Aorta (tissue), 5 donors: ENCODE measurements around the gene HEATR5B. TPM values are rescaled to one million over a fixed set of nuclear protein-coding genes. Genes with fewer than 3 reads are reported as not detected.

Experiments
- ATAC-seq: fragments of 200-7000 bp; cut with Tn5 transposase; one replicate; pipeline ENCODE4 v1.9.1; 2022; ENCODE audit warnings: moderate library complexity; ENCODE audit not compliant: low FRiP score
- DNase-seq, 2 donors: peaks; one replicate each; pipeline ENCODE4 v3.0.0-alpha.2; 2020
- H3K27ac ChIP-seq, 2 donors: one replicate each; pipeline ENCODE4 v1.5.1; 2013; ENCODE audit warnings: low read length in 2 of 2, mild to moderate bottlenecking in 2 of 2, moderate library complexity in 2 of 2, control low read depth in 1 of 2, inconsistent platforms in 1 of 2, low read depth in 1 of 2
- H3K27me3 ChIP-seq, 2 donors: one replicate each; pipeline ENCODE4 v1.6.1; 2013; ENCODE audit warnings: control low read depth in 1 of 2, low read length in 1 of 2, mild to moderate bottlenecking in 1 of 2, moderate library complexity in 1 of 2; ENCODE audit not compliant: insufficient read depth in 2 of 2, control insufficient read depth in 1 of 2
- H3K36me3 ChIP-seq, 2 donors: one replicate each; pipeline ENCODE4 v1.6.1; 2013; ENCODE audit warnings: control low read depth in 1 of 2, low read length in 1 of 2, mild to moderate bottlenecking in 1 of 2; ENCODE audit not compliant: insufficient read depth in 2 of 2, control insufficient read depth in 1 of 2
- H3K4me1 ChIP-seq, 2 donors: one replicate each; pipeline ENCODE4 v1.6.1; 2013; ENCODE audit warnings: low read length in 2 of 2, control low read depth in 1 of 2, mild to moderate bottlenecking in 1 of 2, moderate library complexity in 1 of 2; ENCODE audit not compliant: insufficient read depth in 2 of 2, control insufficient read depth in 1 of 2
- H3K4me3 ChIP-seq, 2 donors: one replicate each; pipeline ENCODE4 v1.5.1; 2013; ENCODE audit warnings: low read length in 2 of 2, control low read depth in 1 of 2, mild to moderate bottlenecking in 1 of 2
- H3K9me3 ChIP-seq: one replicate; pipeline ENCODE4 v1.6.1; 2013; ENCODE audit warnings: mild to moderate bottlenecking, low read length; ENCODE audit not compliant: control insufficient read depth
- WGBS, 2 donors: extraction: QIAGEN DNeasy Blood & Tissue Kit; methylation state at CpG; one replicate each; pipeline ENCODE4 v1.1.7; 2013; 5-methylcytosine and 5-hydroxymethylcytosine counted together
- intact Hi-C, 2 donors: fragments of 100-400 bp; cut with DNase I; formaldehyde crosslinking; loops; one replicate each; pipeline versions ENCODE4 v1.14.2 to v1.15.0; 2022
- polyA plus RNA-seq, 2 donors: library from polyadenylated mRNA; stranded (reverse); fragments of 200-250 nt; gene quantifications; one replicate each; pipeline ENCODE4 v1.2.3, GENCODE V29; 2013
- total RNA-seq, 2 donors: library from RNA; stranded (reverse); fragmentation: NEBNext Ultra II Directional; extraction: Animal tissue kit (Norgen Biotek cat#: 25700); gene quantifications; one replicate each; pipeline ENCODE4 v1.2.1, GENCODE V29; 2021
- donor health status: healthy with polysubstance abuse.
- donor health status: Bipolar disorder and iron deficiency.
- donor health status: DM: no; HTN: no; CAD: no.
- donor health status: DM: no; HTN: no; CAD: no.
- donor health status: DM: yes; HTN: yes; CAD: no.

Gene HEATR5B
- total and polyA plus RNA-seq, 4 donors = 5.0 to 28.2 (median 15.0) TPM

- 1% methylated on average over 10 of the region's 10 CpGs for WGBS, 2 donors
Measured at GRCh38 chr2:37084797-37085196, 625 bp upstream of the HEATR5B start.

DNA sequence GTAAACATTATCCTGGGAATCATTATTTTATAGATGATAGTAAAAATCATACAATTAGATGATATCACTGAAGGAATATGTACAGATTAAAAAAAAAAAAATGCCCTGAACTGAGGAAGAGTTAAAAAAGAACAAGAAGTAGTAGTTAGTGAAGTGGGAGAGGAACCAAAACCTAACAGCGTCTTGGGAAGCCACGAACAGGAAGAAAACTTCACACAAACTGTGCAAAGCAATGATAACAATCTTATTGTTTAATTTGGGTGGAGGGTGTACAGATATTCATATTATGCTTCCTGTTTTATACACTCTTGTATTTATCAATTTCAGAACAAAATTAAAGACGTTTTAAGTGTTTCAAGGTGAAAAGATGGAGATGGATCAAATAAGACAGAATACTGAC lies 3.5 kb downstream of the HEATR5B start:
- H3K9me3 ChIP-seq = no peaks in the 10 kb centered on the region
- peaks cover 3 to 6% of the 10 kb centered on the region in 2 donors for H3K4me1 ChIP-seq
- no peak for ATAC-seq
- H3K4me3 ChIP-seq = no peak overlapping the region
- no peak for DNase-seq
- 60 to 66% methylated on average over 3 of the region's 3 CpGs for WGBS, 2 donors
- no peaks in the 10 kb centered on the region for H3K36me3 ChIP-seq
- intact Hi-C loops = no loop called here
- no peak overlapping the region for H3K27ac ChIP-seq
- no peaks in the 10 kb centered on the region for H3K27me3 ChIP-seq

More at GRCh38 chr2:37084797-37085196, 625 bp upstream of the HEATR5B start:
- peaks cover 0 to 7% of the 10 kb centered on the region in 2 donors for H3K36me3 ChIP-seq
- no peaks in the 10 kb centered on the region for H3K9me3 ChIP-seq
- peak overlapping the region; percentile 72 to 90 for H3K4me3 ChIP-seq
- no peaks in the 10 kb centered on the region for H3K27me3 ChIP-seq
- DNase-seq (no peak), ATAC-seq (no peak)
- H3K27ac ChIP-seq = peak overlapping the region in 1 of 2 donors; percentile 3
- peaks cover 3 to 6% of the 10 kb centered on the region in 2 donors for H3K4me1 ChIP-seq
- intact Hi-C loops = no loop called here

- DNase-seq (no peak), ATAC-seq (no peak)
- Histone ChIP-seq H3K9me3 (no peaks in the 10 kb centered on the region), H3K36me3 (peaks cover 0 to 1% of the 10 kb centered on the region in 2 donors), H3K27ac (no peak overlapping the region), H3K4me3 (no peak overlapping the region), H3K4me1 (peaks cover 0 to 6% of the 10 kb centered on the region in 2 donors), H3K27me3 (no peaks in the 10 kb centered on the region)
- intact Hi-C loops = no loop called here
- WGBS, 2 donors = 77 to 82% methylated on average over 2 of the region's 2 CpGs
Measured at GRCh38 chr2:37080266-37080665, 3.9 kb downstream of the HEATR5B start.

DNA sequence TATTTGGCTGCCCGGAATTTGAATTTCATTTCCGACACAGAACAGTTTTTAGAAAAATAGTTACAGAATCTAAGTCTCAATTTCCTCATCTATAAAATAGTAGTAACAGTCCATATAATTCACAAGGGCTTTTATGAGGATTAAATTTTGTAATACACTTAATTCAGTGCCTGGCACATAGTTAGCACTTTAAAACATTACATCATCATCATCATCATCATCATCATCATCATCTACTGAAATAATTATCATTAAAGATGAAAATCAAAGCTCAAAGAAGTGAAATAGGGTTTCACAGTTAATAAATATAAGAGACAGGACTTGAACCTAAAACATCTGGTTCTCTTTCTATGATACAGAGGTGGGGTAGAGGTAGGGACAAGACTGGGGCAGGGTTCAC lies 13.2 kb downstream of the HEATR5B start:
- H3K27me3 ChIP-seq = no peaks in the 10 kb centered on the region
- no peak for ATAC-seq
- peaks cover 0 to 2% of the 10 kb centered on the region in 2 donors for H3K36me3 ChIP-seq
- no peak overlapping the region for H3K4me3 ChIP-seq
- no peaks in the 10 kb centered on the region for H3K4me1 ChIP-seq
- intact Hi-C loops = no loop called here
- H3K27ac ChIP-seq = no peak overlapping the region
- DNase-seq = no peak
- 94 to 97% methylated on average over 2 of the region's 2 CpGs for WGBS, 2 donors
- H3K9me3 ChIP-seq = no peaks in the 10 kb centered on the region

- Histone ChIP-seq H3K9me3 (no peaks in the 10 kb centered on the region), H3K4me3 (no peak overlapping the region), H3K27me3 (no peaks in the 10 kb centered on the region), H3K27ac (no peak overlapping the region), H3K36me3 (peaks cover 2 to 4% of the 10 kb centered on the region in 2 donors), H3K4me1 (no peaks in the 10 kb centered on the region)
- 79% methylated on average over 6 of the region's 6 CpGs for WGBS, 2 donors
- ATAC-seq = no peak
- intact Hi-C loops = no loop called here
- no peak for DNase-seq
Measured at GRCh38 chr2:37068686-37069085, 15.5 kb downstream of the HEATR5B start.

GRCh38 chr2:37061776-37062175 lies 22.4 kb downstream of the HEATR5B start:
- Histone ChIP-seq H3K27me3 (no peaks in the 10 kb centered on the region), H3K4me3 (no peak overlapping the region), H3K4me1 (no peaks in the 10 kb centered on the region), H3K36me3 (peaks cover 6 to 8% of the 10 kb centered on the region in 2 donors), H3K9me3 (no peaks in the 10 kb centered on the region), H3K27ac (no peak overlapping the region)
- 92% methylated on average over 5 of the region's 5 CpGs for WGBS, 2 donors
- intact Hi-C loops = no loop called here
- no peak for DNase-seq
- ATAC-seq = no peak

GRCh38 chr2:37061013-37061711 lies 23.0 kb downstream of the HEATR5B start:
- no peaks in the 10 kb centered on the region for H3K9me3 ChIP-seq
- peaks cover 6 to 10% of the 10 kb centered on the region in 2 donors for H3K36me3 ChIP-seq
- intact Hi-C loops = no loop called here
- no peaks in the 10 kb centered on the region for H3K4me1 ChIP-seq
- H3K27ac ChIP-seq = no peak overlapping the region
- no peak for ATAC-seq
- H3K27me3 ChIP-seq = no peaks in the 10 kb centered on the region
- H3K4me3 ChIP-seq = no peak overlapping the region
- no peak for DNase-seq

- ATAC-seq = no peak
- 87 to 88% methylated on average over 7 of the region's 7 CpGs for WGBS, 2 donors
- Histone ChIP-seq H3K4me1 (no peaks in the 10 kb centered on the region), H3K4me3 (no peak overlapping the region), H3K36me3 (peaks cover 6 to 10% of the 10 kb centered on the region in 2 donors), H3K27me3 (no peaks in the 10 kb centered on the region), H3K9me3 (no peaks in the 10 kb centered on the region), H3K27ac (no peak overlapping the region)
- no peak for DNase-seq
- intact Hi-C loops = no loop called here
Measured at GRCh38 chr2:37060446-37060845, 23.7 kb downstream of the HEATR5B start.

DNA sequence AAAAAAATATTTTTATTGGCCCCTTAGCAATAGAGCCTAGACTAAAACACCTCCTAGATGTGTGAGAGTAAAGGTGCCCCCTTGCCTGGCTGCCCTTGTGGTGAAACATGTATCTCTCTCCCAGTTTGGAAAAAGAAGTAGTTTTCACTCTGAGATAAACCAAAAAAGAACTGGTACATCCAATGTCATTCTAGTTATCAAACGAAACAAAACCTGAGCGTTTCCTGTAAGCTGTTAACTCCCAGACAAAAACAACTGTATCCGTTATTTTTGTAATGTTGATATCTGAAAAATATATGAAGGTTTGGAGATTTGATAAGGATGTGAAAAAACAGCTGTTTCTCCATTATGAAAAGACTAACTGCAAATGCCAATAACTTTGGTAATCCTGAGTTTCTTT lies 24.3 kb downstream of the HEATR5B start:
- Histone ChIP-seq H3K36me3 (peaks cover 5 to 10% of the 10 kb centered on the region in 2 donors), H3K4me1 (no peaks in the 10 kb centered on the region), H3K4me3 (no peak overlapping the region), H3K9me3 (no peaks in the 10 kb centered on the region), H3K27ac (no peak overlapping the region), H3K27me3 (no peaks in the 10 kb centered on the region)
- DNase-seq (no peak), ATAC-seq (no peak)
- intact Hi-C loops = no loop called here
- WGBS, 2 donors = 50 to 57% methylated on average over 3 of the region's 3 CpGs
